WTC11 (cell line): Measurements from ENCODE around the gene GATC. TPM values are rescaled to one million over a fixed set of nuclear protein-coding genes. Genes with fewer than 3 reads are reported as not detected.
A peak's percentile ranks its signal among the peaks of the same experiment; 100 is the strongest.

Experiments used
- AFF4 ChIP-seq: sonication (generic); formaldehyde crosslinking; IDR thresholded peaks from 2 replicates; pipeline ENCODE4 v1.8.1; 2023; ENCODE audit warnings: mild to moderate bottlenecking, missing genetic modification reagents, borderline replicate concordance
- ATF2 ChIP-seq: sonication (generic); formaldehyde crosslinking; IDR thresholded peaks from 2 replicates; pipeline ENCODE4 v1.8.1; 2022; ENCODE audit warnings: low read depth, missing genetic modification reagents, borderline replicate concordance
- CBFB ChIP-seq: sonication (generic); formaldehyde crosslinking; IDR thresholded peaks from 2 replicates; pipeline ENCODE4 v1.8.1; 2022; ENCODE audit warnings: mild to moderate bottlenecking, low read depth, missing genetic modification reagents
- E2F1 ChIP-seq: sonication (generic); formaldehyde crosslinking; IDR thresholded peaks from 2 replicates; pipeline ENCODE4 v1.8.0; 2022; ENCODE audit warnings: mild to moderate bottlenecking, missing genetic modification reagents
- FOXK1 ChIP-seq: sonication (generic); formaldehyde crosslinking; IDR thresholded peaks from 2 replicates; pipeline ENCODE4 v1.8.0; 2022; ENCODE audit warnings: mild to moderate bottlenecking, moderate library complexity, missing genetic modification reagents
- GABPB1 ChIP-seq: sonication (generic); formaldehyde crosslinking; IDR thresholded peaks from 2 replicates; pipeline ENCODE4 v1.8.1; 2023; ENCODE audit warnings: mild to moderate bottlenecking, missing genetic modification reagents
- GRHL2 ChIP-seq: fragments of 250-450 bp; sonication (Bioruptor Pico); IDR thresholded peaks from 2 replicates; pipeline ENCODE4 v1.8.0; 2022; ENCODE audit warnings: mild to moderate bottlenecking, moderate library complexity; ENCODE audit not compliant: insufficient replicate concordance, severe bottlenecking
- HMGXB4 ChIP-seq: sonication (generic); formaldehyde crosslinking; IDR thresholded peaks from 2 replicates; pipeline ENCODE4 v1.8.1; 2023; ENCODE audit warnings: mild to moderate bottlenecking, moderate library complexity, missing genetic modification reagents
- IRF2 ChIP-seq: sonication (generic); formaldehyde crosslinking; IDR thresholded peaks from 2 replicates; pipeline ENCODE4 v1.8.0; 2022; ENCODE audit warnings: low read depth, missing genetic modification reagents, borderline replicate concordance
- MXD4 ChIP-seq: fragments of 250-450 bp; sonication (Bioruptor Pico); IDR thresholded peaks from 2 replicates; pipeline ENCODE4 v1.8.0; 2021; ENCODE audit warnings: mild to moderate bottlenecking, moderate library complexity, borderline replicate concordance
- OVOL2 ChIP-seq: fragments of 250-450 bp; sonication (Bioruptor Pico); IDR thresholded peaks from 2 replicates; pipeline ENCODE4 v1.9.0; 2021; ENCODE audit warnings: mild to moderate bottlenecking, borderline replicate concordance
- SOX15 ChIP-seq: fragments of 250-450 bp; sonication (Bioruptor Pico); IDR thresholded peaks from 2 replicates; pipeline ENCODE4 v1.9.0; 2021; ENCODE audit warnings: mild to moderate bottlenecking
- STAT6 ChIP-seq: sonication (generic); formaldehyde crosslinking; conservative IDR thresholded peaks from 2 replicates; pipeline ENCODE4 v1.8.1; 2023; ENCODE audit warnings: mild to moderate bottlenecking, low read depth, missing genetic modification reagents, moderate library complexity
- TEAD1 ChIP-seq: sonication (generic); formaldehyde crosslinking; IDR thresholded peaks from 2 replicates; pipeline ENCODE4 v1.8.0; 2022; ENCODE audit warnings: mild to moderate bottlenecking, missing genetic modification reagents
- TP53 ChIP-seq: sonication (generic); formaldehyde crosslinking; IDR thresholded peaks from 2 replicates; pipeline ENCODE4 v1.8.1; 2023; ENCODE audit warnings: mild to moderate bottlenecking, missing genetic modification reagents
- ZBTB21 ChIP-seq: sonication (generic); formaldehyde crosslinking; IDR thresholded peaks from 2 replicates; pipeline ENCODE4 v1.8.1; 2023; ENCODE audit warnings: mild to moderate bottlenecking, missing genetic modification reagents, borderline replicate concordance
- ZMAT4 ChIP-seq: fragments of 250-450 bp; sonication (Bioruptor Pico); IDR thresholded peaks from 2 replicates; pipeline ENCODE4 v1.9.0; 2021; ENCODE audit warnings: mild to moderate bottlenecking
- ZNF138 ChIP-seq: sonication (generic); formaldehyde crosslinking; conservative IDR thresholded peaks from 2 replicates; pipeline ENCODE4 v1.8.1; 2022; ENCODE audit warnings: mild to moderate bottlenecking, moderate library complexity, missing genetic modification reagents
- ZNF281 ChIP-seq: sonication (generic); formaldehyde crosslinking; IDR thresholded peaks from 2 replicates; pipeline ENCODE4 v1.8.0; 2023; ENCODE audit warnings: mild to moderate bottlenecking, missing genetic modification reagents
- ZNF317 ChIP-seq: sonication (generic); formaldehyde crosslinking; IDR thresholded peaks from 2 replicates; pipeline ENCODE4 v1.8.1; 2023; ENCODE audit warnings: low read depth, mild to moderate bottlenecking, moderate library complexity, missing genetic modification reagents, borderline replicate concordance
- ZNF425 ChIP-seq: fragments of 250-450 bp; sonication (Bioruptor Pico); conservative IDR thresholded peaks from 2 replicates; pipeline ENCODE4 v1.9.0; 2021; ENCODE audit warnings: mild to moderate bottlenecking
- total RNA-seq: library from RNA; stranded (reverse); gene quantifications from 3 replicates; pipeline ENCODE4 v1.2.3, GENCODE V29; 2021

GATC gene
- total RNA-seq, 1 experiment from 2014 or later = 33.9 TPM

- peak; percentile 96 for TF ChIP-seq STAT6 (CRISPR knock-in tag)
- TF ChIP-seq FOXK1 (CRISPR knock-in tag) = peak; percentile 79; the same call in 1 of the 2 replicates
- TF ChIP-seq ATF2 (CRISPR knock-in tag) = no peak
- no peak for TF ChIP-seq OVOL2 (CRISPR knock-in tag)
- no peak for TF ChIP-seq E2F1 (CRISPR knock-in tag)
- TF ChIP-seq GABPB1 = peak; percentile 19; the same call in 1 of the 2 replicates
- TF ChIP-seq GRHL2 = no peak
- no peak for TF ChIP-seq ZMAT4 (CRISPR knock-in tag)
- peak; percentile 90 for TF ChIP-seq CBFB (CRISPR knock-in tag)
- TF ChIP-seq TEAD1 (CRISPR knock-in tag) = peak; percentile 79
- peak; percentile 92 for TF ChIP-seq HMGXB4
- TF ChIP-seq AFF4 = no peak
- no peak for TF ChIP-seq SOX15 (CRISPR knock-in tag)
- peak; percentile 63; the same call in 1 of the 2 replicates for TF ChIP-seq ZBTB21 (CRISPR knock-in tag)
- TF ChIP-seq ZNF138 (CRISPR knock-in tag) = no peak
- TF ChIP-seq ZNF281 (CRISPR knock-in tag) = no peak
- TF ChIP-seq ZNF317 = 0 out of 2 replicates have a peak, but pooled peaks have one; percentile 9
- TF ChIP-seq ZNF425 (CRISPR knock-in tag) = no peak
- TF ChIP-seq TP53 (CRISPR knock-in tag) = peak; percentile 75; the same call in 1 of the 2 replicates
- TF ChIP-seq MXD4 (CRISPR knock-in tag) = no peak
- no peak for TF ChIP-seq IRF2 (CRISPR knock-in tag)
Measured at GRCh38 chr12:120469450-120470149, 23.4 kb downstream of the GATC start, which contains the start of gene SRSF9 (continued).
